Measurements from ENCODE around the gene PNMA6F.

DNA sequence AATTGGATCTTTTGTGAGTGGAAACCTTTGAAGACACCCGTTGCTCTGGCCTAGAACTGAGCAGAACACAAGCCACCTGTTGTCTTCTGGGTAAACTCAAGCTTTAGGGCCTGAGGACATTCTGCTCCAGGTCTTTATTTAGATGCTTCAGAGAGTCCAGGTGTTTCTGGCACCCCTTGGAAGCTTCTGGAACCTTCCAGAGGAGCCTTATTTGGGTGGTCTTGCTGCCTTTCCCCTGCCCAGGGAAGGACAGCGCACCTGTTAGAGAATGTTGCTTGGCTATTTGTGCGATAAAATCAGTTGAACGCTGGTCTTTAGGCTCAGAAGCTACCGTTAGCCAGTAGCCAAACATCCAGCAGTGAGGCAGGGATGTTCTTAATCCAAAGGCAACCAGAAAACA lies 15.4 kb upstream of the PNMA6F start:
- TF ChIP-seq, protein P1, sequence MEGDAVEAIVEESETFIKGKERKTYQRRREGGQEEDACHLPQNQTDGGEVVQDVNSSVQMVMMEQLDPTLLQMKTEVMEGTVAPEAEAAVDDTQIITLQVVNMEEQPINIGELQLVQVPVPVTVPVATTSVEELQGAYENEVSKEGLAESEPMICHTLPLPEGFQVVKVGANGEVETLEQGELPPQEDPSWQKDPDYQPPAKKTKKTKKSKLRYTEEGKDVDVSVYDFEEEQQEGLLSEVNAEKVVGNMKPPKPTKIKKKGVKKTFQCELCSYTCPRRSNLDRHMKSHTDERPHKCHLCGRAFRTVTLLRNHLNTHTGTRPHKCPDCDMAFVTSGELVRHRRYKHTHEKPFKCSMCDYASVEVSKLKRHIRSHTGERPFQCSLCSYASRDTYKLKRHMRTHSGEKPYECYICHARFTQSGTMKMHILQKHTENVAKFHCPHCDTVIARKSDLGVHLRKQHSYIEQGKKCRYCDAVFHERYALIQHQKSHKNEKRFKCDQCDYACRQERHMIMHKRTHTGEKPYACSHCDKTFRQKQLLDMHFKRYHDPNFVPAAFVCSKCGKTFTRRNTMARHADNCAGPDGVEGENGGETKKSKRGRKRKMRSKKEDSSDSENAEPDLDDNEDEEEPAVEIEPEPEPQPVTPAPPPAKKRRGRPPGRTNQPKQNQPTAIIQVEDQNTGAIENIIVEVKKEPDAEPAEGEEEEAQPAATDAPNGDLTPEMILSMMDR (conservative IDR thresholded peaks at IDR 0.05; ENCODE audit: low read depth, low read length), result no peak
- TF ChIP-seq EZH2phosphoT487 (IDR thresholded peaks at IDR 0.05; ENCODE audit: borderline replicate concordance, low read length) (no peak), EZH2 (IDR thresholded peaks at IDR 0.05; ENCODE audit: low read length, unreplicated experiment) (no peak)

Measured in PC-3 (cell line).